GM23248 (cell line): ENCODE measurements around the gene UBN1.

Experiments
- EZH2 ChIP-seq: fragments of 200-600 bp; sonication (generic); IDR thresholded peaks from 2 replicates; pipeline ENCODE4 v1.6.1; 2018; ENCODE audit warnings: antibody characterized with exemption, mild to moderate bottlenecking; ENCODE audit not compliant: insufficient read depth, poor library complexity, severe bottlenecking
- EZH2phosphoT487 ChIP-seq: fragments of 200-600 bp; sonication (generic); IDR thresholded peaks from 2 replicates; pipeline ENCODE4 v1.6.1; 2018; ENCODE audit warnings: antibody characterized with exemption, moderate library complexity, mild to moderate bottlenecking, low read depth; ENCODE audit not compliant: insufficient read depth

- TF ChIP-seq EZH2phosphoT487 (no peak), EZH2 (no peak)
Observed at GRCh38 chr16:4890026-4890425, 42.7 kb downstream of the UBN1 start.
